Activated naive CD8-positive, alpha-beta T cell treated with anti-CD3 and anti-CD28 coated beads for 36 hours (primary cell): Measurements from ENCODE around the gene ANK3. TPM values are rescaled to one million over a fixed set of nuclear protein-coding genes. Genes with fewer than 3 reads are reported as not detected.

Experiments
- DNase-seq: peaks from one replicate; pipeline ENCODE4 v3.0.0; 2021
- H3K27ac Mint-ChIP-seq: one replicate; pipeline ENCODE4 v1.8.0; 2022; ENCODE audit warnings: mild to moderate bottlenecking, moderate library complexity, mixed read lengths
- H3K27me3 Mint-ChIP-seq: one replicate; pipeline ENCODE4 v1.8.0; 2022; ENCODE audit warnings: mild to moderate bottlenecking, mixed read lengths
- H3K36me3 Mint-ChIP-seq: one replicate; pipeline ENCODE4 v1.8.0; 2021; ENCODE audit warnings: mild to moderate bottlenecking, mixed read lengths
- H3K4me1 Mint-ChIP-seq: one replicate; pipeline ENCODE4 v1.8.0; 2021; ENCODE audit warnings: mixed read lengths
- H3K4me3 Mint-ChIP-seq: one replicate; pipeline ENCODE4 v1.8.0; 2022; ENCODE audit warnings: mild to moderate bottlenecking, moderate library complexity, mixed read lengths
- H3K9me3 Mint-ChIP-seq: one replicate; pipeline ENCODE4 v1.8.0; 2022; ENCODE audit warnings: mixed read lengths
- total RNA-seq, 2 experiments: library from RNA; stranded (reverse); gene quantifications; one replicate each; pipeline ENCODE4 v1.2.3, GENCODE V29; 2021

ANK3 gene
- total RNA-seq, 2 experiments from 2014 or later: 1.3 to 1.7 TPM

- no peaks in the 10 kb centered on the region for H3K9me3 Mint-ChIP-seq
- H3K27ac Mint-ChIP-seq: no peak overlapping the region
- H3K36me3 Mint-ChIP-seq: no peaks in the 10 kb centered on the region
- H3K4me1 Mint-ChIP-seq: no peaks in the 10 kb centered on the region
- no peak overlapping the region for H3K4me3 Mint-ChIP-seq
- H3K27me3 Mint-ChIP-seq: peaks cover 4% of the 10 kb centered on the region
- no peak for DNase-seq
Observed at GRCh38 chr10:60176925-60177324, 212.8 kb downstream of the ANK3 start.

GRCh38 chr10:60175441-60175971 is 214.2 kb downstream of the ANK3 start:
- Mint-ChIP-seq H3K9me3 (no peaks in the 10 kb centered on the region), H3K36me3 (no peaks in the 10 kb centered on the region), H3K27me3 (peaks cover 4% of the 10 kb centered on the region), H3K4me1 (no peaks in the 10 kb centered on the region), H3K4me3 (no peak overlapping the region), H3K27ac (no peak overlapping the region)
- DNase-seq: no peak

- Mint-ChIP-seq H3K4me3 (no peak overlapping the region), H3K4me1 (no peaks in the 10 kb centered on the region), H3K9me3 (no peaks in the 10 kb centered on the region), H3K36me3 (no peaks in the 10 kb centered on the region), H3K27me3 (no peaks in the 10 kb centered on the region), H3K27ac (no peak overlapping the region)
- no peak for DNase-seq
Observed at GRCh38 chr10:60172363-60172990, 217.2 kb downstream of the ANK3 start.

GRCh38 chr10:60171436-60172013 is 218.2 kb downstream of the ANK3 start:
- no peak overlapping the region for H3K4me3 Mint-ChIP-seq
- H3K27me3 Mint-ChIP-seq: no peaks in the 10 kb centered on the region
- H3K27ac Mint-ChIP-seq: no peak overlapping the region
- H3K36me3 Mint-ChIP-seq: no peaks in the 10 kb centered on the region
- no peaks in the 10 kb centered on the region for H3K4me1 Mint-ChIP-seq
- H3K9me3 Mint-ChIP-seq: no peaks in the 10 kb centered on the region
- DNase-seq: no peak

GRCh38 chr10:60170250-60170649 is 219.4 kb downstream of the ANK3 start:
- Mint-ChIP-seq H3K36me3 (no peaks in the 10 kb centered on the region), H3K27ac (no peak overlapping the region)
- DNase-seq: no peak

GRCh38 chr10:60169111-60169510 is 220.6 kb downstream of the ANK3 start:
- Mint-ChIP-seq H3K4me1 (no peaks in the 10 kb centered on the region), H3K27ac (no peak overlapping the region), H3K36me3 (no peaks in the 10 kb centered on the region), H3K4me3 (no peak overlapping the region), H3K27me3 (peaks cover 4% of the 10 kb centered on the region), H3K9me3 (no peaks in the 10 kb centered on the region)
- DNase-seq: no peak

More at GRCh38 chr10:60170250-60170649, 219.4 kb downstream of the ANK3 start:
- Mint-ChIP-seq H3K9me3 (no peaks in the 10 kb centered on the region), H3K4me1 (no peaks in the 10 kb centered on the region), H3K4me3 (no peak overlapping the region), H3K27me3 (peaks cover 3% of the 10 kb centered on the region)

GRCh38 chr10:60167050-60167449 is 222.6 kb downstream of the ANK3 start:
- no peak overlapping the region for H3K27ac Mint-ChIP-seq
- no peaks in the 10 kb centered on the region for H3K4me1 Mint-ChIP-seq
- no peaks in the 10 kb centered on the region for H3K36me3 Mint-ChIP-seq
- no peak overlapping the region for H3K4me3 Mint-ChIP-seq
- peaks cover 4% of the 10 kb centered on the region for H3K27me3 Mint-ChIP-seq
- no peaks in the 10 kb centered on the region for H3K9me3 Mint-ChIP-seq
- no peak for DNase-seq

- Mint-ChIP-seq H3K36me3 (no peaks in the 10 kb centered on the region), H3K4me3 (no peak overlapping the region), H3K9me3 (peaks cover 2% of the 10 kb centered on the region), H3K4me1 (no peaks in the 10 kb centered on the region), H3K27ac (no peak overlapping the region), H3K27me3 (peaks cover 12% of the 10 kb centered on the region)
- no peak for DNase-seq
Observed at GRCh38 chr10:60163786-60164185, 225.9 kb downstream of the ANK3 start.

GRCh38 chr10:60162631-60163030 is 227.0 kb downstream of the ANK3 start:
- peaks cover 2% of the 10 kb centered on the region for H3K9me3 Mint-ChIP-seq
- H3K27ac Mint-ChIP-seq: no peak overlapping the region
- peaks cover 15% of the 10 kb centered on the region for H3K27me3 Mint-ChIP-seq
- no peak overlapping the region for H3K4me3 Mint-ChIP-seq
- no peak for DNase-seq
- H3K4me1 Mint-ChIP-seq: no peaks in the 10 kb centered on the region
- no peaks in the 10 kb centered on the region for H3K36me3 Mint-ChIP-seq

GRCh38 chr10:60155943-60156683 is 233.6 kb downstream of the ANK3 start:
- peaks cover 11% of the 10 kb centered on the region for H3K27me3 Mint-ChIP-seq
- H3K4me3 Mint-ChIP-seq: no peak overlapping the region
- no peaks in the 10 kb centered on the region for H3K36me3 Mint-ChIP-seq
- no peaks in the 10 kb centered on the region for H3K4me1 Mint-ChIP-seq
- DNase-seq: no peak
- H3K27ac Mint-ChIP-seq: no peak overlapping the region
- H3K9me3 Mint-ChIP-seq: peaks cover 2% of the 10 kb centered on the region

GRCh38 chr10:60155099-60155877 is 234.4 kb downstream of the ANK3 start:
- H3K4me1 Mint-ChIP-seq: no peaks in the 10 kb centered on the region
- H3K9me3 Mint-ChIP-seq: peaks cover 2% of the 10 kb centered on the region
- H3K36me3 Mint-ChIP-seq: no peaks in the 10 kb centered on the region
- H3K27ac Mint-ChIP-seq: no peak overlapping the region
- no peak for DNase-seq
- no peak overlapping the region for H3K4me3 Mint-ChIP-seq
- peaks cover 7% of the 10 kb centered on the region for H3K27me3 Mint-ChIP-seq

GRCh38 chr10:60149003-60149402 is 240.7 kb downstream of the ANK3 start:
- no peak overlapping the region for H3K4me3 Mint-ChIP-seq
- H3K27me3 Mint-ChIP-seq: peaks cover 3% of the 10 kb centered on the region
- no peaks in the 10 kb centered on the region for H3K9me3 Mint-ChIP-seq
- no peak for DNase-seq
- H3K27ac Mint-ChIP-seq: no peak overlapping the region
- H3K36me3 Mint-ChIP-seq: no peaks in the 10 kb centered on the region
- no peaks in the 10 kb centered on the region for H3K4me1 Mint-ChIP-seq

- no peak overlapping the region for H3K4me3 Mint-ChIP-seq
- no peak overlapping the region for H3K27ac Mint-ChIP-seq
- DNase-seq: no peak
- no peaks in the 10 kb centered on the region for H3K4me1 Mint-ChIP-seq
- no peaks in the 10 kb centered on the region for H3K36me3 Mint-ChIP-seq
- peaks cover 3% of the 10 kb centered on the region for H3K27me3 Mint-ChIP-seq
- no peaks in the 10 kb centered on the region for H3K9me3 Mint-ChIP-seq
Observed at GRCh38 chr10:60148266-60148840, 241.3 kb downstream of the ANK3 start.

GRCh38 chr10:60147576-60148265 is 242.0 kb downstream of the ANK3 start:
- Mint-ChIP-seq H3K27me3 (peaks cover 3% of the 10 kb centered on the region), H3K27ac (no peak overlapping the region), H3K4me3 (no peak overlapping the region), H3K4me1 (no peaks in the 10 kb centered on the region), H3K9me3 (no peaks in the 10 kb centered on the region), H3K36me3 (no peaks in the 10 kb centered on the region)
- no peak for DNase-seq
